Erythroblast (primary cell): ENCODE results near the gene MTHFR.

Experiments used
- GATA1 ChIP-seq: IDR thresholded peaks from 2 replicates; pipeline ENCODE4 v1.6.1; 2011; ENCODE audit warnings: low read depth, mild to moderate bottlenecking, control low read depth, low read length, moderate library complexity
- POLR2A ChIP-seq: IDR thresholded peaks from 2 replicates; pipeline ENCODE4 v1.6.1; 2011; ENCODE audit warnings: mild to moderate bottlenecking, low read length

DNA sequence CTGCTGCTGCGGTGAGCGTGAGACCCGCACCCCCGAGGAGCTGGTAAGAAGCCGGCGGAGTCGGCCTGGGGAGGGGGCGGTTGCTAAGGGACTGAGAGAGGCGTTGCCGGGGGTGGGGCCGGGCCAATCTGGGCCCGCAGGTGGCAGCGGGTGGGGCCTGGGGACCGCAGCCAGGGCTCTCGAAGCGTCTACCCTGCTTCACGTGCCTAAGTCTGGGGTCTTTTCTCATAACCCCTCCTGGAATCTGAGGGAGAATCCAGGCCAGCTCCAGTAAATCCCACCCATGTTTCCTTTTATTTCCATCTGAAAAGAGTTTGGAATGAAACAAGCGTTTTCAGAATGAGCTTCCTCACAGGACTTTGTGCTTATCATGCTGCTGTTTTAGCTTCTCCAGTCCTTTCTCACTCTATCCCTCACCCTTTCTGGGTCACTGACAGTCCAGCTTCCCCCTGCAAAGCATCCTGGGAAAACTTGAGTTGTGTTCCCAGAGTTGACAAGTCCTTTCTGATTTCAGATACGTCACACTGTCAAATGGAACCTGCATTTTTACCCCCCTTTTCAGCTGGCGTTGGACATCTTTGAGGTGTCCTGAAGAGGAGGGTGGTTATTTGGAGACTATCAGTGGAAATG lies 658 bp upstream of the MTHFR start:
- TF ChIP-seq POLR2A, result no peak
- TF ChIP-seq GATA1, result no peak
